ENCODE data around the gene MT1H.
A peak's percentile ranks its signal among the peaks of the same experiment; 100 is the strongest.
"Not testable (repeated sequence)": the region's sequence is repeated elsewhere in the genome, so short reads cannot be mapped to it uniquely, and the experiment has no call there.

MT1H gene

GRCh38 chr16:56665286-56666261 lies 4.0 kb upstream of the MT1H start:
- not testable (repeated sequence) for DNase-seq

- no peak for DNase-seq
These were observed 1.7 kb upstream of the MT1H start, which contains the start of gene MT1G for GRCh38 chr16:56667581-56668571. Gene MT1G, minus strand, starts transcription at chr16:56668065. Its CDS starts 72 bp downstream, at chr16:56667993.

- DNase-seq = no peak
These were observed 416 bp downstream of the MT1H start for GRCh38 chr16:56669840-56670619.

- no peak for DNase-seq
These were observed 963 bp downstream of the MT1H start for GRCh38 chr16:56670620-56670934.

- not testable (repeated sequence) for DNase-seq
These were observed 2.1 kb downstream of the MT1H start for GRCh38 chr16:56671691-56672090.

GRCh38 chr16:56672171-56672570 lies 2.6 kb downstream of the MT1H start:
- DNase-seq = not testable (repeated sequence)

GRCh38 chr16:56672761-56673536 lies 3.3 kb downstream of the MT1H start:
- no peak for DNase-seq

GRCh38 chr16:56673921-56674320 lies 4.3 kb downstream of the MT1H start:
- DNase-seq = no peak

- DNase-seq = not testable (repeated sequence)
These were observed 5.0 kb downstream of the MT1H start for GRCh38 chr16:56674570-56674969.

GRCh38 chr16:56675685-56676210 lies 6.1 kb downstream of the MT1H start:
- DNase-seq = peak; percentile 77

GRCh38 chr16:56677474-56677873 lies 7.9 kb downstream of the MT1H start:
- no peak for DNase-seq

GRCh38 chr16:56679078-56679730 lies 9.6 kb downstream of the MT1H start:
- no peak for DNase-seq

- no peak for DNase-seq
These were observed 10.2 kb downstream of the MT1H start for GRCh38 chr16:56679818-56680217.

GRCh38 chr16:56681939-56682702 lies 12.5 kb downstream of the MT1H start, which contains the start of gene MT1X:
Gene MT1X, plus strand, starts transcription at chr16:56682470. Its CDS starts 71 bp downstream, at chr16:56682541.
- DNase-seq = peak; percentile 96

- DNase-seq = no peak
These were observed 13.2 kb downstream of the MT1H start for GRCh38 chr16:56682703-56683397.

- no peak for DNase-seq
These were observed 14.0 kb downstream of the MT1H start for GRCh38 chr16:56683424-56684172.

GRCh38 chr16:56684256-56684925 lies 14.8 kb downstream of the MT1H start:
- DNase-seq = no peak
